GM18867 (cell line): ENCODE measurements around the gene CAB39.

Source experiments
- ATAC-seq: cut with Tn5 transposase; IDR thresholded peaks from one replicate; pipeline ENCODE4 v1.9.1; 2021; ENCODE audit warnings: mild to moderate bottlenecking, moderate library complexity; ENCODE audit not compliant: unreplicated experiment

Gene CAB39

DNA sequence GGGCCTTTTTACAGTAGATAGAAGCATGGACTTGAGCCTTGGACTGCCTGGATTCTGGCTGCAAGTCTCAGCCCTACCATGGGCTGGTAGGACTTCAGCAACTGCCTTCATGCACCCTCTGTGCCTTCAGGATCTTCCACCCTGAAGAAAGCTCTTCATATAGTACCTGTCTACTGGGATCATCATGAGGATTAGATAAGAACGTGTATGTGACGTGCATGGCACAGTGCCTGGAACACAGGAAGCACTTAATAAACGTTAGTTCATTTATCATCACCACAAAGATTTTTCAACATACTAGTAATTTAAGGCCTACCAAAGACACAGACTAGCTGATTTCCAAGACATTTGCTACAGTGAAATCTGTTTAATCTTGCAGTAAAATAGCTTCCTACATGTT, 98.9 kb downstream of the CAB39 start:
- ATAC-seq: no peak

GRCh38 chr2:230812033-230812432, 99.4 kb downstream of the CAB39 start:
- no peak for ATAC-seq

DNA sequence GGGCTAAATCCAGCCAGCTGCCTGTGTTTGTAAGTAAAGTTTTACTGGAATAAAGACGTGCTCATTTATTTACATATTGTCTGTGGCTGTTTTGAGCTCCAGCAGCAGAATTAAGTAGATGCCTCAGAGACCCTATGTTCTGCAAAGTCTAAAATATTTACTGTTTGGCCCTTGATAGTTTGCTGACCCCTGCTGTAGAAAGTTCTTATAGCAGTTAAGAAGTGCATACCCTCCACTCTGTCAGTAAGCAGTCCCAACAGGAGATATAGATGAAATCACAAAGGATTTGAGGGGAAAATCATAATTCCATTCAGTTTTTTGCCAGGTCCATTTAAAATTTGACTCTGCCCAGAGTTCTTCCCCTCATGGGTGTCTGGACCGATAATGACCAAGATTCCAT, 102.0 kb downstream of the CAB39 start:
- ATAC-seq: no peak

- no peak for ATAC-seq
These were observed 102.4 kb downstream of the CAB39 start for GRCh38 chr2:230815088-230815487.

DNA sequence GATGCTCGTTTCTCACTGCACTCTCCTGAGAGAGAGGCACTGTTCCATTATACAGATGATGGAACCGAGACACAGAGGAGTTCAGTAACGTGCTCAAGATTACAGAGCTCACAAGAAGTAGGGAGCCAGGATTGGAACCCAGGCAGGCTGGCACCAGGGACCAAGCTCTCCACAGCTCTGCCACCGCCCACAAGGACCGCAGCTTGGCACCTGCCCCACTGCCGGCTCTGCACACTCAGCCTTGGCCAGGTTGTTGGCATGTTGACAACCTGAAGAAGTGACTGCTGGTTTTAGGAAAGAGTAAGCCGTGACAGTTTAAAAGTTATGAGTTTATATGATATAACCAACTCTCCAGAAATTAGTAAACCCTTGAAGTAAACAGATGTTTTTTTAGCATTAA, 104.1 kb downstream of the CAB39 start:
- no peak for ATAC-seq

- ATAC-seq: no peak
These were observed 106.8 kb downstream of the CAB39 start for GRCh38 chr2:230819433-230819832.

DNA sequence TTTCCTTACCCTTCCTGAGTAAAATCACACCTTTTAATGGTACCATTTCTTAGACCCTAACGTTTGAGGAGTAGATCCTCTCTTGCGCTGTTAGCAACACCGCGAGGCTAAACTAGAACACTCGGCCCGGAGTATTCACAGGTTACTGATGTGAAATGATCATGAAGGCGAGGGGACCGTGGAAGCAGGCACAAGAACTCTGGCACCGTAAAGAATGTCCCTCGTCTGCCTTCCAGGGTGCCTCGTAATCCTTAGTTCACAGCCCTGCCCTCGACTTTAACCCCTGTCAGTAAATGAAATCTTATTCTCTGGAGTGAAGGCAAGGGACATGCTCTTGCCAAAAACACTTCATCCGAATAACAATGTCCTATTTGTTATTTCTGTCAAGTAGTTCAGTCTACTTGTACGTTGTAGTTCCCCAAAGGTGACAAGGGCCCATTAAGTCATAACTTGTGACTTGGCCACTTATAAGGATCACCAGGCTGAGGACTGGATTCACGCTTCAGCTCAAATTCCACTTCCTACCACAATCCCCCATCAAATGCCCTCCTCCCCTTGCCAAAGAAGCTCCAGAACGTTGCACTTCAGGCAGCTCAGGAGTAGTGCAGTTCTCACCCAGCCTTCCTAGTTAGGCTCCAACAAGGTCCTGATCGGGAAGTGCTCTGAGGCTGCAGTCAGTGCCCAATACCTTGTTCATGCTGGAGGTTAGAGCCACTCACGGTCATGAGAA, 108.8 kb downstream of the CAB39 start:
- ATAC-seq: no peak

DNA sequence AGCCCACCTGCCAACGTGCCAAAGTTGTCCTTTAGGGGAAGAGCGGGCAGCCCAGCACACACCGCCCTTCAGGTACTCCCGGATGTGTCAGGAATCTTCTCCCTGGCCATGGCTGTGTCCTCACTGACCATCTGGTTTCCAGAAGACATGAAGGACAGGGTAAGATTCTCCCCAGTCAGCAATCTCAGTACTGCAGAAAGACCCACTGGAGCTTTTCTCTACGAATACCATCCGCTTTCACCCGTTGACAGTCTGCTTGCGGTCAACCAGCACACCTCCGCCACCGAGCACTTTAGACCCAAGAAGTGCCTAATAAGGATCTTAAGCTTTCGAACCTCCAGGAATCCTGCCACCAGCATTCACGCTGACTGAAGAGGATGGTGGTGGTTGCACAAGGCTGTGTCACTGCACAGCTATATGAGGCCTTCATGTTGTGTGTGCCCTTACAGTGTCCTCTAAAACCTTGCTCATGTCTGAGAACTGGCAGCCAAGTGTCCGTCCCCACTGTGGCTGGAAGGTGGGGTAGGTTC, 109.4 kb downstream of the CAB39 start:
- no peak for ATAC-seq

- ATAC-seq: no peak
These were observed 110.8 kb downstream of the CAB39 start for GRCh38 chr2:230823264-230823964.

DNA sequence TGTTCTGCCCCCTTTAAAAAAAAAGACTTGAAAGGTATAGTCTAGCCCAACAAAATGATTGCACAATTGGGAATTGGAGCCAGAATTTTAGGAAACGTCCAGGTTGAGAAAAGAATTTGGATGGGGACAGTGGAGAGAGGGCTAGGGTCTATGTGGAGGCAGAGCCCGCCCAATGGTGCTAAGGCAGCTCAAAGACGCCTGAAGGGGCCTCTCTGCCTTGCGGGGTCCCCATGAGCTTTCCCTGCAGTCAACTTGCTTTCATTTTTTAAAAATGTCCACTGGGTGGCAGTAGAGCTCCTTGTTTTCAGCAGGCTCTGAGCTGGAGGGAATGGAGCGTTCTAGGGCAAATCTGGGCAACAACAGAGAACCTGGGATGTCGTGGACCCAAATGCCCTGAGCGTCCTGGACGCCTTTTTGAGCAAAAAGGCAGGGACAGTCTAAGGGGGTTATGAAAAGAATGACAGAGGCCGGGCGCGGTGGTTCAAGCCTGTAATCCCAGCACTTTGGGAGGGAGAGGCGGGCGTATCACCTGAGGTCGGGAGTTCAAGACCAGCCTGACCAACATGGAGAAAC, 111.8 kb downstream of the CAB39 start:
- ATAC-seq: peak; percentile 67

- no peak for ATAC-seq
These were observed 112.7 kb downstream of the CAB39 start for GRCh38 chr2:230825354-230825753.

GRCh38 chr2:230827774-230828271, 115.2 kb downstream of the CAB39 start:
- ATAC-seq: no peak

GRCh38 chr2:230828272-230828961, 115.8 kb downstream of the CAB39 start:
- no peak for ATAC-seq

DNA sequence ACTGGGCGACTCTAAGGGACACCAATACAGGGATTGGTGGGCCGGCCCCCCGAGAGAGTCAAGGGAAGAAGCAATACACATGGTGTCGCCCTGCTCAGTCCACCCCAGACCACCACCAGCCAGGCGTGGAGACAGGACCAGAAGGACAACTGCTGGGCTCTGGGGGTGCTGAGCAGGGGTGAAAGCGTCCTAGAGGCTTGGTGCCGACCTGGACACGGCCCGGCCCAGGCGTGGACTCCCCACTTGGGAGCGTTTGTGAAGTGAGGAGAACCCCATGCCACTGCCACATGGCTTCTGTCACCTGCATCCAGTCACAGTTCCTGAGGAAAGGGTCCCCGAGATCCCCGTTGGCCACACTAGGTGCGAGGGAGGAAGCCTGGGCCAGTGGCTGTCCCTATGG, 116.7 kb downstream of the CAB39 start:
- ATAC-seq: no peak

DNA sequence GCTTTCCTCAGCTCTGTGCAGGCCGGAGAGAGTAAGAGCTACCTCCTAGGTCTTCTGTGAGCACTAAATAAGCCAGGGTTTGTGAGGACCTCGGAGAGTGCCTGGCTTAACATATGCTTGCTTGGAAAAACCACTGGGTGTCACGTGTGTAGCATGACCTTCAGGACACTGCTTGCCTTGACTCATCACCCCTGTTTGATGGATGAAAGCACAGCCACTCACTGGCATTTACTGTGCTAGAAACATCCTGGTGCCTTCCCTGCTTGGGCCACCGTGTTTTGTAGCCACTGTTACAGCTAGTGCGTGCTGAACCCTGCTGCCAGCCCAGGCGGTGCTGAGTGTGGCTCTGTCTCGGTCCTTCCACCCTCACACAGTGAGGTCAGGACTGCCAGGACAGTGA, 117.3 kb downstream of the CAB39 start:
- ATAC-seq: no peak

DNA sequence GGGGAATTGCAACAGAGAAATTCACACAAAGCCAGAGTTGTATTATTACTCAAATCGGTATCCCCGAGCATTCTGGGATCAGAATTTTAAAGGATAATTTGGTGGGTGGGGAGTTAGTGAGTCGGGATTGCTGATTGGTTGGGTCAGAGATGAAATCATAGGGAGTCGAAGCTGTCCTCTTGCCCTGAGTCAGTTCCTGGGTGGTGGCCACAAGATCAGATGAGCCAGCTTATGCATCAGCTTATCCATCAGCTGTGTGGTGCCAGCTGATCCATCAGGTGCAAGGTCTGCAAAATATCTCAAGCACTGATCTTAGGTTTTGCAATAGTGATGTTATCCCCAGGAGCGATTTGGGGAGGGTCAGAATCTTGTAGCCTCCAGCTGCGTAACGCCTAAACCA, 117.8 kb downstream of the CAB39 start:
- no peak for ATAC-seq

DNA sequence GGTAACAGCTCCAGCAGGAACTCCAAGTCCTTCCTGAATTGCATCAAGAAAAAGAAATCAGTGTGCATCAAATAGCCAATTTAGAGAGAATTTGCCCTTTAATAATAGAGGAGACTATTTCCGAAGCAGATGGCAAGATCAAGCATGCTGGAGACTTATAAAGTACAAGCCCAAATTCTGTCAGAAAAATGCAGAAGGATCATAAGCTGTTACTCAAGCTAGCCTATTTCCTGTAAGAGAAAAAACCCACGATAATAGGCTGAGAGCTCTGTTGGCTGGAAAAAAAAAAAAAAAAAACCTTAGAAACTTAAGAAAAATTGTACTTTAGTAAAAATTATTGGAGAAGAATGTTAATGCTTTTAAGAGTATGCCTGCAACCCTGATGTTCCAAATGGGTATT, 127.7 kb downstream of the CAB39 start:
- no peak for ATAC-seq

- ATAC-seq: no peak
These were observed 129.8 kb downstream of the CAB39 start for GRCh38 chr2:230842473-230842872.

GRCh38 chr2:230843132-230843531, 130.5 kb downstream of the CAB39 start:
- ATAC-seq: no peak

DNA sequence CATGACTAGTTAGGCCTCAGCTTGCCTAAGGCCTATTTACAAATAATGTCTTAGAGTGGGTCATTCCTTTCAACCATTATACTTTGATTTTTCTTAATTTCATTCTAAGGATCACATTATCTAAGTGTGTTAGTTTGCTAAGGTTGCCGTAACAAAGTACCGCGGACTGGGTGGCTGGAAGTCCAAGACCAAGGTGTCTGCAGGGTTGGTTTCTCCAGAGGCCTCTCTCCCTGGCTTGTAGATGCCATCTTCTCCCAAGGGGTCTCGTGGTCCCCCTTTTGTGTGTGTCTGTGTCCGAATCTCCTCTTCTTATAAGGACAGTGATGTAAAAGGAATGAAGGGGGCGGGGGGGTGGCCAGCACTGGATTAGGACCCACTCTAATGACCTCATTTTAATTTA, 133.7 kb downstream of the CAB39 start:
- no peak for ATAC-seq

GRCh38 chr2:230847883-230848388, 135.3 kb downstream of the CAB39 start:
- peak; percentile 62 for ATAC-seq
